HG02588 (cell line): ENCODE data around the gene BMPR2.
A peak's percentile ranks its signal among the peaks of the same experiment; 100 is the strongest.
"Not testable (repeated sequence)": the region's sequence is repeated elsewhere in the genome, so short reads cannot be mapped to it uniquely, and the experiment has no call there.

Experiments
- ATAC-seq: cut with Tn5 transposase; IDR thresholded peaks from one replicate; pipeline ENCODE4 v1.9.1; 2021; ENCODE audit warnings: mild to moderate bottlenecking, moderate library complexity; ENCODE audit not compliant: unreplicated experiment

BMPR2 gene

GRCh38 chr2:202375609-202376408 lies at the start of gene BMPR2:
TSS of gene BMPR2 (plus strand) at chr2:202376327. CDS start at chr2:202377475, 1,148 bp downstream.
- peak; percentile 69 for ATAC-seq

DNA sequence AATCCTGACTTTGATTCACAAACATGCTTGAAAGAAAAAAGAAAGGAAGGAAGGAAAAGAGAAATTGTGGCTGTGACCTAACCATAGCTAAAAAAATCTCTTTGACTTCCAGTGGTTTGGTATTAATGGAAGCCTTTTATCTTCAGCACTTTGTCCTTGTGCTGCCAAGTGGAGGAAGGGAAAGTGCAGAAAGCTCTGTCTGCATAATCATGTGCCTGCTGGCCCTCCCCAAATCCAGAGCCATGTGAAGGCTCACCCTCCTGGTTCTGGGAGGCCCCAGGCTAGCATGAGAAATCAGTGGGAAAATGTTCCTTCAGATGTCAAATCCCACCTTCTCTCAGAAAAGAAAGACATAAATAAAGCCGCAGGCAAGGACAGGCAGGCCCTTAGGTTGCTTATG lies 48.3 kb upstream of the BMPR2 start:
- no peak for ATAC-seq

GRCh38 chr2:202335791-202336467 lies 40.2 kb upstream of the BMPR2 start:
- no peak for ATAC-seq

- ATAC-seq, result no peak
Measured at GRCh38 chr2:202337151-202337550, 39.0 kb upstream of the BMPR2 start.

- ATAC-seq, result no peak
Measured at GRCh38 chr2:202337706-202338346, 38.3 kb upstream of the BMPR2 start.

- ATAC-seq, result no peak
Measured at GRCh38 chr2:202339071-202339870, 36.9 kb upstream of the BMPR2 start.

DNA sequence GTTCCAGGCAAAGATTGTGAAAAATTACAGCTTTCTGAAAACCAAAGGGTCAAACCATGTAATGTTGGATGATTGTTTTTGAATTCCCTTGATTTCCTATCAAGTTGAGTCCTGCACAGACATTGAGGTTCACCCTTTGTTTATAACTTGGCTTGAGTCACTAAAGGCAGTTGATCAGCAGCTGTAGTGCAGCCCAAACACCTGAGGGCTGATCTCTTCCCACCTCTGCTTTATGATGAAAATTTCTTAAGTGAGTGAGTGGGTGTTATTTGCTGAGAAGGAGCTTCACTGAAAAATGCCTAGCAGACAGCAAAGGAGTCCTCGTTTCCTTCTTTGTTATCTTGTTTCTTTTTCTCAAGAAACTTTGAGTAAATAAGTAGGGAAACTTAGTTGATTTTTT lies 31.9 kb upstream of the BMPR2 start:
- no peak for ATAC-seq

GRCh38 chr2:202346180-202346579 lies 29.9 kb upstream of the BMPR2 start:
- no peak for ATAC-seq

GRCh38 chr2:202353430-202353829 lies 22.7 kb upstream of the BMPR2 start:
- ATAC-seq, result no peak

DNA sequence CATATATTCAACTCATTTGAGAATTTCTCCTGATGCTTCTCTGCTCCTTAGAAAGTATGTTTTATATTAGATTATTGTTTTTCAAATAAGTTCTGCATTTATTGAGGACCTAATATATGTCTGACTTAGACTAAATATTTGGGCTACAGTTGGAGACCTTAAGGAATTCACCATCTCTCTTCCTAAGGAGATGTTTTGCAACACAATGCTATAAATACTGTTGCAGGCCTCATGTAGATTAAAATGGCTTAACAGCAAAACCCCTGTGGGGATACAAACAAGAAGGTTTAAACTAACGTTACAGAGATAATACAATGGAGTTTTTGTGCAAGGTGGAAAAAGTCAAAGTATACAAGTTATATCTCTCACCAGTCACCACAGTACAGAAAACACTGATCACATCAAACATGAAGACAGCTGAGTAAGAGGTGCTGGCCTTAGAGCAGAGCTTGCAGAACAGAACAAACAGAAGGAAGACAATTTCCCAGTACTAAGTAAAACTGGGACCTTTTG lies 20.1 kb upstream of the BMPR2 start:
- ATAC-seq, result no peak

- not testable (repeated sequence) for ATAC-seq
Measured at GRCh38 chr2:202358924-202359323, 17.2 kb upstream of the BMPR2 start.

GRCh38 chr2:202360646-202361045 lies 15.5 kb upstream of the BMPR2 start:
- no peak for ATAC-seq

DNA sequence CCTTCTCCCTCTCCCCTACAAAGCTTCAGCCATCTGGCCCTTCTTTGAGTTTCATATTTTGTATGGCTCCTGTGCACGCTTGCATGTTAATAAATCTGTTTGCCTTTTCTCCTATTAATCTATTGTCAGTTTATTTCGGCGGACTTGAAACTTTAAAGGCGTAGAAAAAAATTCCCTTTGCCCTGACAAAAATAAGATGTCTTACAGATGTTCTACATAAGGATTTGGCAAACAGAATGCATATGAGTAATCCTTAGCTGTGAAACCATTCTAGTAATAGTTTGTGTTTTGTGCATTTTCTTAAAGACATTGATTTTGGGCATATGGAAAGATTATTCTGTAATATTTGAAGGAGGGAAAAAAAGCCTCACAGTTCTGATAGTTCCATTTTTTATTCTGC lies 15.0 kb upstream of the BMPR2 start:
- ATAC-seq, result no peak

DNA sequence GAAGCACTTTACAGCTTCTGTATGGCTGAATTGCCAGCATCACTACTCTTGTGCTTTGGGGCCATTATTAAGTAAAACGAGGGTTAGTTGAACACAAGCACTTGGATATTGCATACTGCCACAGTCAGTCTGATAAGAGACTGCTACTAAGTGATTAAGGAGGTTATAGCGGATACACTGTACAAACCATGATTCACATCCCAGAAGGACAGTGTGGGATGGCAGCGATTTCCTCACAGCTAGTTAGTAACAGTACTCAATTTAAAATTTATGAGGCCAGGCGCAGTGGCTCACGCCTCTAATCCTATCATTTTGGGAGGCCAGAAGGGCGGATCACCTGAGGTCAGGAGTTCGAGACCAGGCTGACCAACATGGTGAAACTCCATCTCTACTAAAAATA lies 2.6 kb upstream of the BMPR2 start:
- ATAC-seq, result no peak

DNA sequence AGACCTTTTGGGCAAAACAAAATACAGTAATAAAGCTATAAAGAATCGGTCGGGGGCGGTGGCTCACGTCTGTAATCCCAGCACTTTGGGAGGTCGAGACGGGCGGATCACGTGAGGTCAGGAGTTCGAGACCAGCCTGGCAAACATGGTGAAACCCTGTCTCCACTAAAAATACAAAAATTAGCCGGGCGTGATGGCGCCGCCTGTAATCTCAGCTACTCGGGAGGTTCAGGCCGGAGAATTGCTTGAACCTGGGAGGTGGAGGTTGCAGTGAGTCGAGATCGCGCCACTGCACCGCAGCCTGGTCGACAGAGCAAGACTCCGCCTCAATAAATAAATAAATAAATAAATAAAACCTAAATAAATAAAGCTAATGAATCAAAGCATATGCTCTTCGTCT lies 1.7 kb upstream of the BMPR2 start:
- ATAC-seq, result not testable (repeated sequence)

DNA sequence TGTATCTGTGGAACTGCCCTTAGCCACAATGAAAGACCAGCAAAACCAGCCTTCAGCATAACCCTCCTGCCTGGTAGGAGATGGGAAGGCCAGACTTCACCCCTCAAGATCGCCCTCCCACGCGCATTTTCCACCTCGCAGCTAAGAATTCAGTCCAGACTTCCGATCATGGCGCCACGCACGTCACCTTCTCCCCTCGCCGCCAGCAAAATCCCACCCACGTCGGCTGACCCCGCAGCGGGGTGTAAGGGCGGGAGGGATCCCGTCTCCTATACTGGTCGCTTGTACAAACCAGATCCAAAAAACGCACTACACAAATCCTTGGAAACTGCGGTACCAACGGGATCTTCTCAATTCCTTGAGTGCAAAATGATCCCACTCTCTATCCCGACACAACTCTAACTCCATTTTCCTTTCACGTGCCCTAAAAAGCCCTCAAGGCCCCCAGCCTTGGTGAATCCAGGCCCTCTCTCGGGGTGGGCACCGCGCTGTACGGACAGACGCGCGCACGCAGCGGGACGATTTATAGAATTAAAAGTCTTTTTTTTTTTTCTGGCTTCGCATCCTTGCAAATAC lies 1.0 kb upstream of the BMPR2 start:
- no peak for ATAC-seq

GRCh38 chr2:202376460-202377206 lies 506 bp downstream of the BMPR2 start:
- ATAC-seq, result peak; percentile 25

- no peak for ATAC-seq
Measured at GRCh38 chr2:202377207-202377761, 1.2 kb downstream of the BMPR2 start.

- ATAC-seq, result no peak
Measured at GRCh38 chr2:202378001-202378400, 1.9 kb downstream of the BMPR2 start.
